Measurements from ENCODE around the gene RAB27B. TPM values are rescaled to one million over a fixed set of nuclear protein-coding genes. Genes with fewer than 3 reads are reported as not detected.

RAB27B gene
- total and polyA plus RNA-seq, 2 of the 8 experiments (the other 6 are each of a cell fraction or from before 2014, with no cell fraction given), result 0.05 to 0.60 TPM

- TF ChIP-seq CHD7 (IDR thresholded peaks at IDR 0.05; ENCODE audit: insufficient replicate concordance, low read length) (no peak), HDAC6 (IDR thresholded peaks at IDR 0.05; ENCODE audit: low read depth, low read length) (no peak), SRF (IDR thresholded peaks at IDR 0.05; ENCODE audit: low read depth, low read length) (no peak), HDAC2 (IDR thresholded peaks at IDR 0.05; ENCODE audit: borderline replicate concordance in 1 of 2, low read depth in 2 of 2, low read length in 2 of 2) (no peak), SP2 (IDR thresholded peaks at IDR 0.05; ENCODE audit: low read length) (no peak), KDM5A (IDR thresholded peaks at IDR 0.05; ENCODE audit: low read length) (no peak), FOSL1 (IDR thresholded peaks at IDR 0.05; ENCODE audit: insufficient read depth, low read depth, low read length) (no peak), USF2 (IDR thresholded peaks at IDR 0.05; ENCODE audit: low read length) (no peak), POU5F1 (IDR thresholded peaks at IDR 0.05; ENCODE audit: low read depth, low read length) (no peak), JUN (IDR thresholded peaks at IDR 0.05; ENCODE audit: low read depth, low read length) (no peak)
These were observed 46.8 kb downstream of the RAB27B start (continued) for GRCh38 chr18:54875063-54875462.
